Measurements from ENCODE around the gene TRIM65.
"Not testable (repeated sequence)": the region's sequence is repeated elsewhere in the genome, so short reads cannot be mapped to it uniquely, and the experiment has no call there.

TRIM65 gene

DNA sequence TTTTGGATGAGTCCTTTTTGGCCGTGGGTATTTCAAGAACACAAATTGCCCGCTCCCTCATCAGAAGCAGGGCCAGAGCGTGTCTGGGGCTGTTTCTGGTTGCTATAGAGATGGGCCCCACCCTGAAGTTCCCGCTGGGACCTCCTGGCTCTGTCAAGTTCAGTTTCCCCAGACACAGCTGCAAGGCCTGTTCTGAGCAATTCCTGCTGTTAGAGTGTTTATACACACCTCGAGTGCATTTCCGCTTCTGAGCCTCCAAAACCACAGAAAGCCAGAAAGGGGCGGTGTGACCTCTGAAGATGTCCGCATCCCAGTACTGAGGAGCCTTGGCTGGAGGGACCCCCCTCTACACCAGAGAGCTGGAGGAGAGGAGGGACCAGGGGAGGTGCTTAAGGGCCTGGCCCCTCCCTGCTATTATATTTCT, 32.3 kb downstream of the TRIM65 start:
- DNase-seq (ENCODE audit: low read depth), result peak; percentile 81
- TF ChIP-seq MYC (IDR thresholded peaks at IDR 0.05; ENCODE audit: low read depth, low read length) (0 out of 2 replicates have a peak, but pooled peaks have one; percentile 10), POLR2A (IDR thresholded peaks at IDR 0.05; ENCODE audit: extremely low read depth, insufficient read length) (no peak)
- TF ChIP-seq, protein P1, sequence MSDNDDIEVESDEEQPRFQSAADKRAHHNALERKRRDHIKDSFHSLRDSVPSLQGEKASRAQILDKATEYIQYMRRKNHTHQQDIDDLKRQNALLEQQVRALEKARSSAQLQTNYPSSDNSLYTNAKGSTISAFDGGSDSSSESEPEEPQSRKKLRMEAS (IDR thresholded peaks at IDR 0.05; ENCODE audit: low read depth, low read length), result peak; percentile 35; the same call in 1 of the 2 replicates
- TF ChIP-seq, protein P2, sequence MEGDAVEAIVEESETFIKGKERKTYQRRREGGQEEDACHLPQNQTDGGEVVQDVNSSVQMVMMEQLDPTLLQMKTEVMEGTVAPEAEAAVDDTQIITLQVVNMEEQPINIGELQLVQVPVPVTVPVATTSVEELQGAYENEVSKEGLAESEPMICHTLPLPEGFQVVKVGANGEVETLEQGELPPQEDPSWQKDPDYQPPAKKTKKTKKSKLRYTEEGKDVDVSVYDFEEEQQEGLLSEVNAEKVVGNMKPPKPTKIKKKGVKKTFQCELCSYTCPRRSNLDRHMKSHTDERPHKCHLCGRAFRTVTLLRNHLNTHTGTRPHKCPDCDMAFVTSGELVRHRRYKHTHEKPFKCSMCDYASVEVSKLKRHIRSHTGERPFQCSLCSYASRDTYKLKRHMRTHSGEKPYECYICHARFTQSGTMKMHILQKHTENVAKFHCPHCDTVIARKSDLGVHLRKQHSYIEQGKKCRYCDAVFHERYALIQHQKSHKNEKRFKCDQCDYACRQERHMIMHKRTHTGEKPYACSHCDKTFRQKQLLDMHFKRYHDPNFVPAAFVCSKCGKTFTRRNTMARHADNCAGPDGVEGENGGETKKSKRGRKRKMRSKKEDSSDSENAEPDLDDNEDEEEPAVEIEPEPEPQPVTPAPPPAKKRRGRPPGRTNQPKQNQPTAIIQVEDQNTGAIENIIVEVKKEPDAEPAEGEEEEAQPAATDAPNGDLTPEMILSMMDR (IDR thresholded peaks at IDR 0.05; ENCODE audit: low read depth, low read length), result no peak
- no peak overlapping the region for H3K4me3 ChIP-seq (ENCODE audit: low read depth, low read length)

DNA sequence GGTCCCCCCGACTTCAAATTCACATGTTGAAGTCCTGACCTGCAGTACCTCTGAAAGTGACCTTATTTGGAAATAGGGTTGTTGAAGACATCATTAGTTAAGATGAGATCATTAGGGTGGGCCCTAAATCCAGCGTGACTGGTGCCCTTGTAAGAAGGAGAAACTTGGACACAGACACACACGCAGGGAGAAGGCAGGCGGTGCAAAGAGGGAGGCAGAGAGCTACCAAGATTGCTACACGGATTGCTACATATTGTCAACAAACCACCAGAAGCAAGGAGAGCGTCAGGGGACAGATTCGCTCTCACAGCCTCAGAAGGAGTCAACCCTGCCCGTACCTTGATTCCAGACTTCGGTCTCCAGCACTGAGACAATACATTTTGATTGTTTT, 34.8 kb downstream of the TRIM65 start:
- DNase-seq (ENCODE audit: low read depth), result peak; percentile 42

DNA sequence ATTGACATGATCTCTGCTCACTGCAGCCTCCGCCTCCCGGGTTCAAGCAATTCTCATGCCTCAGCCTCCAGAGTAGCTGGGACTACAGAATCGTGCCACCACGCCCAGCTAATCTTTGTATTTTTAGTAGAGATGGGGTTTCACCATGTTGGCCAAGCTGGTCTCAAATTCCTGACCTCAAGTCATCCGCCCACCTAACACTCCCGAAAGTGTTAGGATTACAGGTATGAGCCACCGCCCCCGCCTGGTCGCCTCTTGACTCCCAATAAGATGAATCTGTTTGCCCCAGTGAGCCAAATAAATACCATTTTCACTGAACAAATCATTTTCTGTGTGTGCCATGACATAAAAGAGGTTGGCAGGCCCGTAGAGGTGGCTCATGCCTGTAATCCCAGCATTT, 37.4 kb downstream of the TRIM65 start:
- not testable (repeated sequence) for H3K4me3 ChIP-seq (ENCODE audit: low read depth, low read length); DNase-seq (ENCODE audit: low read depth)

More for the DNA sequence above, 34.8 kb downstream of the TRIM65 start:
- no peak for TF ChIP-seq MYC (IDR thresholded peaks at IDR 0.05; ENCODE audit: low read depth, low read length)
- TF ChIP-seq, protein P1 (IDR thresholded peaks at IDR 0.05; ENCODE audit: low read depth, low read length), result no peak
- TF ChIP-seq, protein P2 (IDR thresholded peaks at IDR 0.05; ENCODE audit: low read depth, low read length), result no peak
- TF ChIP-seq POLR2A (IDR thresholded peaks at IDR 0.05; ENCODE audit: extremely low read depth, insufficient read length), result no peak
- no peak overlapping the region for H3K4me3 ChIP-seq (ENCODE audit: low read depth, low read length)

DNA sequence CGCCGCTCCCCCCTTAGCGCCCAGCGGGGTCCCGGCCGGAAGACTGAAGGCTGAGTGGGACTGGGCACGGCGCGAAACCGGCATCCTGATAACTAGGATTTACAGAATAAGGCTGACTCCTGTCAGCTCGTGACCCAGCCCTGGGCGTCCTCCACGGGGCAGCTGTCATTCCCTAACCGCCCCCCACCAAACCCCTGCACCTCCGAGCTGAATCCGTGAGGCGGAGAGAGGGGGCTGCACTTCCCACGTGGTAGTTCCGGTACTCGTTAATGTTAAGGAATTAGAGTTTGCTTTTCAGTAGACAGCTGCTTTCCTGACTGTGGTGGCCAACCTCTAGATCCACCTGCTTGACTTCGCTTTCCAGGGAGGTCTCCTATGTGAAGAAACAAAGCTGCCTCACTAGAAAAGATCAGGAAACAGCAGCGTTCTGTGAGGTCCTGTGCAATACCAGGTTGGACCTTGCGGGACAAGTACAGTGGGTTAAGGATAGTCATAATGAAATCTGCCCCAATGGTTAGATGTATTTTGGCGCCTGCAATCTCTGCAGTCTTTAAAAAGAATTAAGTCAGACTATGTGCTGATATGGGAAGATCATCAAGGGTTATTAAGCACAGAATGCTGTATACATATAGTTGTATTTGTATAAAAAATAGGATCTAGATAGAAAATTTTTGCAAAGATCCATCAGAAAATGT, 40.5 kb downstream of the TRIM65 start:
- TF ChIP-seq, protein P1 (IDR thresholded peaks at IDR 0.05; ENCODE audit: low read depth, low read length), result peak; percentile 85
- no peak for TF ChIP-seq POLR2A (IDR thresholded peaks at IDR 0.05; ENCODE audit: extremely low read depth, insufficient read length)
- DNase-seq (ENCODE audit: low read depth), result no peak
- H3K4me3 ChIP-seq (ENCODE audit: low read depth, low read length), result peak overlapping the region; percentile 67

DNA sequence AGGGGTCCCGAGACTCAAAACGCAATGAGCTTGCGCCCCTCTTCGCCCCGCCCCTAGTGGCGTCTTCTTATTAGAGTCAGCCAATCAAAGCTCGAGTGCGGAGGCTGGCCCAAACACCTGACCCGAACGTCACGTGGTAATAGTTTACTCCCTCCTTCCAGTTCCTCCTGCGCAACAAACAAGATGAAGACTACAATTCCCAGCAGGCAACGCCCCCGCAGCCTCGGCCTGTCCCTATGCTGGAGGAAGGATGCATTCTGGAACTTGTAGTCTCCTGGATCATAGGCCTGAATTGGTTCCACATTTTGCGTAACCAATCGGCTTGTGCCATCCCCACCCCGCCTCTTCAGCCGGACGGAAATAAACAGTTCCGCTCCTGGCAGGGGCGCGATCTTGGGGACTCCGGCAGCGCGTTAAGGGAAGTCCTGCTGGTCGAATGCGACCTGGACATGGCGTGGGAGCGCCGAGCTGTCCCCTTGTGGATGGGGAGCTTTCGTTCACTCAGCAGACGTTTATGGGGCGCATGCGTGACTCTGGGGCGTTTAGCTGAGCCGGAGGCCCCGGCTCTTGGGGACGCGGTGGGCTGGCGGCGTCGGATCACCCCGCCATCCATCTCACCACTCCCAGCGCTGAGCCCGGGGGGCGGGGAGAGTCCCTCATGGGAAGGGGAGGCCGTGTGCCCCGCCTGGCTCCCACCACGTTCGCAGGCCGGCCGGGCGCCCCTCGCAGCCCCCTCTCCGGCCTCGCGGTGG, 41.3 kb downstream of the TRIM65 start, which contains the start of gene WBP2:
Gene WBP2 (minus strand): TSS at position 26 of the 752 bp plus-strand sequence. CDS start 38 bp downstream, outside the sequence.
- DNase-seq (ENCODE audit: low read depth), result peak; percentile 100
- TF ChIP-seq POLR2A (IDR thresholded peaks at IDR 0.05; ENCODE audit: extremely low read depth, insufficient read length) (peak; percentile 94), MYC (IDR thresholded peaks at IDR 0.05; ENCODE audit: low read depth, low read length) (peak; percentile 68; the same call in 1 of the 2 replicates)
- TF ChIP-seq, protein P1 (IDR thresholded peaks at IDR 0.05; ENCODE audit: low read depth, low read length), result peak; percentile 98
- TF ChIP-seq, protein P2 (IDR thresholded peaks at IDR 0.05; ENCODE audit: low read depth, low read length), result no peak
- peak within 1 kb of the TSS; percentile 72 for H3K4me3 ChIP-seq (ENCODE audit: low read depth, low read length)

DNA sequence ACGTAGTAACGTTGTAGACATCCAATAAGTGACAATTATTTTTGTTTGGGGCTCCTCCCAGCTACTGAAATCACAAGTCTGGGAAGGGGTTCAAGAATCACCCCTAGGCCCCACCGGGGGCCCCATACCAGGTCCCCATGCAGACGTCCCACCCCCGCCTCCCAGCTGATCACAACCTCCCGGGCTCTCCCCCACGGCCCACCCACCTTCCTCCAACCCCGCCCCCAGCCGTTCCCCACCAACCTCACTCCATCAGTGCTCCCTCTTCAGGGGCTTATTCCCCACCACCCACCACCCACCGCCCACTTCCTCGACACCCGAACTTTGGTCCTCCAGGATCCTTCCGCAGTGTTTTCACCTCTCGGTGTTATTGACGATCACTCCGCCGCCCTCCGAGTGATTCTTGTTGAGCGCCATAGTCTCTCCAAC, 41.9 kb downstream of the TRIM65 start:
- peak overlapping the region; percentile 72 for H3K4me3 ChIP-seq (ENCODE audit: low read depth, low read length)
- no peak for DNase-seq (ENCODE audit: low read depth)
- no peak for TF ChIP-seq MYC (IDR thresholded peaks at IDR 0.05; ENCODE audit: low read depth, low read length)
- TF ChIP-seq, protein P1 (IDR thresholded peaks at IDR 0.05; ENCODE audit: low read depth, low read length), result no peak
- no peak for TF ChIP-seq POLR2A (IDR thresholded peaks at IDR 0.05; ENCODE audit: extremely low read depth, insufficient read length)
- TF ChIP-seq, protein P2 (IDR thresholded peaks at IDR 0.05; ENCODE audit: low read depth, low read length), result no peak
